ENCODE data around the gene VAPB. TPM values are rescaled to one million over a fixed set of nuclear protein-coding genes. Genes with fewer than 3 reads are reported as not detected.

The VAPB gene
- total RNA-seq, 1 donor from 2014 or later = 61.5 TPM

GRCh38 chr20:58392286-58392685, 3.3 kb downstream of the VAPB start:
- Mint-ChIP-seq H3K4me1 (ENCODE audit: low read depth, unreplicated experiment) (peaks cover 23% of the 10 kb centered on the region), H3K27me3 (ENCODE audit: low read depth, unreplicated experiment) (no peaks in the 10 kb centered on the region), H3K4me3 (ENCODE audit: unreplicated experiment) (no peak overlapping the region), H3K9me3 (ENCODE audit: unreplicated experiment) (peaks cover 3% of the 10 kb centered on the region), H3K36me3 (ENCODE audit: low read depth, unreplicated experiment) (peaks cover 10% of the 10 kb centered on the region), H3K27ac (ENCODE audit: unreplicated experiment) (no peak overlapping the region)
- no peaks in the 10 kb centered on the region for H3K27me3 ChIP-seq (ENCODE audit: insufficient read depth, low read length)
- DNase-seq (ENCODE audit: low read depth) (no peak), FAIRE-seq (no peak)
- no peaks in the 10 kb centered on the region for H3K9me3 ChIP-seq (ENCODE audit: insufficient read depth, low read depth, low read length)
- peaks cover 81% of the 10 kb centered on the region for H3K79me2 ChIP-seq (ENCODE audit: insufficient read depth, low read length)
- peaks cover 66% of the 10 kb centered on the region for H4K20me1 ChIP-seq (ENCODE audit: insufficient read depth, low read length)
- H3K4me2 ChIP-seq (ENCODE audit: low read length) = no peak overlapping the region
- H3K36me3 ChIP-seq (ENCODE audit: insufficient read depth, low read length) = peaks cover 11% of the 10 kb centered on the region
- no peak overlapping the region for H3K4me3 ChIP-seq (ENCODE audit: insufficient read depth, low read depth, low read length)
- H2AFZ ChIP-seq (ENCODE audit: low read depth, low read length) = no peak overlapping the region
- no peak overlapping the region for H3K27ac ChIP-seq (ENCODE audit: low read depth, low read length)
- peaks cover 12% of the 10 kb centered on the region for H3K4me1 ChIP-seq (ENCODE audit: insufficient read depth, low read length)
- TF ChIP-seq EZH2 (IDR thresholded peaks at IDR 0.05; ENCODE audit: insufficient read depth, low read length) (no peak), CTCF (IDR thresholded peaks at IDR 0.05; ENCODE audit: insufficient read depth, low read depth, low read length) (no peak)
- H3K9ac ChIP-seq (ENCODE audit: low read length) = no peak overlapping the region

GRCh38 chr20:58393299-58393698, 4.3 kb downstream of the VAPB start:
- Histone ChIP-seq H3K36me3 (ENCODE audit: insufficient read depth, low read length) (peaks cover 15% of the 10 kb centered on the region), H3K9me3 (ENCODE audit: insufficient read depth, low read depth, low read length) (no peaks in the 10 kb centered on the region), H3K4me1 (ENCODE audit: insufficient read depth, low read length) (peaks cover 12% of the 10 kb centered on the region), H2AFZ (ENCODE audit: low read depth, low read length) (no peak overlapping the region), H3K4me3 (ENCODE audit: insufficient read depth, low read depth, low read length) (no peak overlapping the region), H3K4me2 (ENCODE audit: low read length) (peak overlapping the region; percentile 11), H3K79me2 (ENCODE audit: insufficient read depth, low read length) (peaks cover 91% of the 10 kb centered on the region), H3K9ac (ENCODE audit: low read length) (peak overlapping the region; percentile 1), H4K20me1 (ENCODE audit: insufficient read depth, low read length) (peaks cover 75% of the 10 kb centered on the region), H3K27me3 (ENCODE audit: insufficient read depth, low read length) (no peaks in the 10 kb centered on the region), H3K27ac (ENCODE audit: low read depth, low read length) (peak overlapping the region; percentile 37)
- Mint-ChIP-seq H3K27ac (ENCODE audit: unreplicated experiment) (peak overlapping the region; percentile 28), H3K4me3 (ENCODE audit: unreplicated experiment) (peak overlapping the region; percentile 58), H3K27me3 (ENCODE audit: low read depth, unreplicated experiment) (no peaks in the 10 kb centered on the region), H3K4me1 (ENCODE audit: low read depth, unreplicated experiment) (peaks cover 24% of the 10 kb centered on the region), H3K9me3 (ENCODE audit: unreplicated experiment) (peaks cover 3% of the 10 kb centered on the region), H3K36me3 (ENCODE audit: low read depth, unreplicated experiment) (peaks cover 16% of the 10 kb centered on the region)
- FAIRE-seq (no peak), DNase-seq (ENCODE audit: low read depth) (peak; percentile 48)
- no peak for TF ChIP-seq EZH2 (IDR thresholded peaks at IDR 0.05; ENCODE audit: insufficient read depth, low read length)
- no peak for TF ChIP-seq CTCF (IDR thresholded peaks at IDR 0.05; ENCODE audit: insufficient read depth, low read depth, low read length)

GRCh38 chr20:58394801-58395200, 5.8 kb downstream of the VAPB start:
- no peak overlapping the region for H3K4me3 ChIP-seq (ENCODE audit: insufficient read depth, low read depth, low read length)
- H4K20me1 ChIP-seq (ENCODE audit: insufficient read depth, low read length) = peaks cover 90% of the 10 kb centered on the region
- Mint-ChIP-seq H3K27ac (ENCODE audit: unreplicated experiment) (no peak overlapping the region), H3K4me1 (ENCODE audit: low read depth, unreplicated experiment) (peaks cover 26% of the 10 kb centered on the region), H3K27me3 (ENCODE audit: low read depth, unreplicated experiment) (no peaks in the 10 kb centered on the region), H3K4me3 (ENCODE audit: unreplicated experiment) (no peak overlapping the region), H3K9me3 (ENCODE audit: unreplicated experiment) (peaks cover 3% of the 10 kb centered on the region), H3K36me3 (ENCODE audit: low read depth, unreplicated experiment) (peaks cover 17% of the 10 kb centered on the region)
- H2AFZ ChIP-seq (ENCODE audit: low read depth, low read length) = no peak overlapping the region
- H3K9ac ChIP-seq (ENCODE audit: low read length) = no peak overlapping the region
- H3K27ac ChIP-seq (ENCODE audit: low read depth, low read length) = no peak overlapping the region
- H3K4me2 ChIP-seq (ENCODE audit: low read length) = no peak overlapping the region
- peaks cover 98% of the 10 kb centered on the region for H3K79me2 ChIP-seq (ENCODE audit: insufficient read depth, low read length)
- no peak for TF ChIP-seq EZH2 (IDR thresholded peaks at IDR 0.05; ENCODE audit: insufficient read depth, low read length)
- no peak for TF ChIP-seq CTCF (IDR thresholded peaks at IDR 0.05; ENCODE audit: insufficient read depth, low read depth, low read length)
- DNase-seq (ENCODE audit: low read depth) (no peak), FAIRE-seq (no peak)
- peaks cover 10% of the 10 kb centered on the region for H3K4me1 ChIP-seq (ENCODE audit: insufficient read depth, low read length)
- no peaks in the 10 kb centered on the region for H3K9me3 ChIP-seq (ENCODE audit: insufficient read depth, low read depth, low read length)
- peaks cover 15% of the 10 kb centered on the region for H3K36me3 ChIP-seq (ENCODE audit: insufficient read depth, low read length)
- H3K27me3 ChIP-seq (ENCODE audit: insufficient read depth, low read length) = no peaks in the 10 kb centered on the region
